ENCODE results near the gene PARVB. TPM values are rescaled to one million over a fixed set of nuclear protein-coding genes. Genes with fewer than 3 reads are reported as not detected.

The PARVB gene
- total RNA-seq, 2 donors from 2014 or later = 7.8 to 13.5 TPM

- ATAC-seq = no peak
- intact Hi-C loops (cut with DNase I, micrococcal nuclease) = no loop called here
- no peak for DNase-seq
These were observed 112.7 kb downstream of the PARVB start for GRCh38 chr22:44136786-44137185.

DNA sequence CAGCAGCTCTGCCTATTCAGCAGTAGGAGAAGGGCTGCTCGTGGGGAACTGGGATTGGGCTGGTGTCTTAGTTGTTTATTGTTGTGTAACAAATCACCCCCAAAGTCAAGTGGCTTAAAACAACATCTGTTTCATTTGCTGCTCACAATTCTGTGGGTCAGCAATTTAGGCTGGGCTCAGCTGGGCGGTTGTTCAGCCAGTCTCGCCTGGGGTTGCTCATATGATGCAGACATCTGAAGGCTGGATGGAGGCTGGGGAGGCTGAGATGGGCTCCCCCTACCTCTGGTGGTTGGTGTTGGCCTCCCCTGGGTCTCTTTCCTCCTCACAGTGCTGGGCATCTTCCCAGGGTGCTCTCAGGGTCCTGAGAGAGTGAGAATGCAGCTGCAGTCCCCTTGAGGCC is 113.3 kb downstream of the PARVB start:
- DNase-seq = peak in 1 of 2 donors; percentile 6
- no peak for ATAC-seq
- intact Hi-C loops (cut with DNase I, micrococcal nuclease) = no loop called here

GRCh38 chr22:44139773-44140172 is 115.7 kb downstream of the PARVB start:
- ATAC-seq (no peak), DNase-seq (no peak)
- intact Hi-C loops (cut with DNase I, micrococcal nuclease) = no loop called here

- no peak for ATAC-seq
- intact Hi-C loops (cut with DNase I, micrococcal nuclease) = no loop called here
- peak in 1 of 2 donors; percentile 57 for DNase-seq
These were observed 118.5 kb downstream of the PARVB start for GRCh38 chr22:44142421-44143104.

- ATAC-seq (no peak), DNase-seq (peak in 1 of 2 donors; percentile 55)
- intact Hi-C loops (cut with DNase I, micrococcal nuclease) = no loop called here
These were observed 119.0 kb downstream of the PARVB start for GRCh38 chr22:44143105-44143474.

DNA sequence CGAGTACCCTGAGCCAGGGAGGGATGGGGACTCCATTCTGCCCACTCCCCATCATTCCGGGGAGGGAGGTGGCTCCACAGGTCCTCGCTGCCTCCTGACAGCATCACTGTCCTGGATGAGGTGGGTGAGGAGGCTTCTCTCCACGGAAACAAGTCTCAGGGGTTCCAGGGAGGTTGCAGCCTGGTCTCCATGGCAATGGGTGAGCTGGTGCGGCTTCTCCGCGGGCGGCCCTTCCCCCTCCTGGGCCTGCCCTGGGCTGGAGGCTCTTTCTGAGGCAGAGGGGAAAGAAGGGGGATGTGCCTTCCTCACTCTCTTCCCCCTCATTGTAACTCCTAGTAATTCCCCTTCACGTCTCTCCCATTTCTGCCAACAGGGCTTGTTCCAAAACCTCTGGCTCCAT is 119.5 kb downstream of the PARVB start:
- intact Hi-C loops (cut with DNase I, micrococcal nuclease) = no loop called here
- DNase-seq (no peak), ATAC-seq (no peak)

DNA sequence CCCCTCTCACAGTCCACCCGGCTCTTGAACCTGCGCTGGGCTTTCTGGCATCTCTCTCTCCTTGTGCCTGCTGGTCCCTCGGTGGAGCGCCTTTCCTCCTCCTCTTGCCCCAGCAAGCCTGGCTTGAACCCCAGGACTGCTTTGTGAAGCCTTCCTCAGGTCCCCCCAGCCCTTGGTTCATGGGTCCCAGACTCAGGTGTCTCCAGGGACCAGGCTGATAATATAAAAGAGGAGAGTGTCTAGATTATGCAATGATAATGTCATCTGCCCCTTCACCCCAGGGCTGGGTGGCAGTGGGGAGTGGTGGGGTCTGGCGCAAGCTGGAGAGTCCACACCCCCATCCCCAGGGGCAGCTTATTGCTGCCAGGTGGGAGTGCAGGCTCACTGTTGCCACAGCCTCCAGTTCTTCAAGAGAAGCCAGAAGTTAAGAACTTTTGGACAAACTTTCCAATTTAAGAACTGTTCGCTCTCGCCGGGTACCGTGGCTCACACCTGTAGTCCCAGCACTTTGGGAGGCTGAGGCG is 120.0 kb downstream of the PARVB start:
- DNase-seq (no peak), ATAC-seq (no peak)
- intact Hi-C loops (cut with DNase I, micrococcal nuclease) = no loop called here

- DNase-seq (no peak), ATAC-seq (no peak)
- intact Hi-C loops (cut with DNase I, micrococcal nuclease) = no loop called here
These were observed 121.4 kb downstream of the PARVB start for GRCh38 chr22:44145544-44145943.

DNA sequence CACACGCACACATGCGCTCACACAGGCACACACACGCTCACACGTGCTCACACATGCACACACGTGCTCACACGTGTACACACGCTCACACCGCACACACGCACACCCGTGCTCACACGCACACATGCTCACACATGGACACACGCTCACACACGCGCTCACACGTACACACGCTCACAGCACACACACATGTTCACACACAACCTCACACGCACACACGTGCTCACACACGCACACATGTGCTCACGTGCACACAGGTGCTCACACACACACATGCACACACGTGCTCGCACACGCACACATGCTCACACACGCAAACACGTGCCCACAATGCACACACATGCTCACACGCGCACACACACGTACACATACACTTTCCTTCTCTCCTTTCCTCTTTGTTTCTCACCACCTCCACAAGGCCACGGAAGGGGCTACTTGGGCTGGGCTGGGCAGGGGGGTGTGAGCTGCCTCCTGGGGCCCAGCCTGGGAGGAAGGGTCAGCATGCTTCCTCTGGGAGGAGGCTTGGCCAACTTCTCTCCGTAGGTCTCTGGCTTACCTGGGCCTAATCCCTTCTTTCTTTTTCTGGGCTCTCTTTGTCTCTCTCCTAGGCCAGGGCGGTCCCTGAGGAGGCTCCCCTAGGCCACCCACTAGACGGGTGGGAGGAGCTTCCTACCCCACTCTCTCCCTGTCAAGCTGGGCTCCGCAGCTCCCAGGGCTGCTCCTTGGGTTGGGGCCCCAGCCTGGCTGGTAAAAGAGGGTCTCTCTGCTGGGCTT is 122.2 kb downstream of the PARVB start:
- DNase-seq = no peak
- intact Hi-C loops (cut with DNase I, micrococcal nuclease) = no loop called here
- ATAC-seq = no peak

GRCh38 chr22:44147008-44147645 is 123.0 kb downstream of the PARVB start:
- DNase-seq (no peak), ATAC-seq (no peak)
- intact Hi-C loops (cut with DNase I, micrococcal nuclease) = no loop called here

DNA sequence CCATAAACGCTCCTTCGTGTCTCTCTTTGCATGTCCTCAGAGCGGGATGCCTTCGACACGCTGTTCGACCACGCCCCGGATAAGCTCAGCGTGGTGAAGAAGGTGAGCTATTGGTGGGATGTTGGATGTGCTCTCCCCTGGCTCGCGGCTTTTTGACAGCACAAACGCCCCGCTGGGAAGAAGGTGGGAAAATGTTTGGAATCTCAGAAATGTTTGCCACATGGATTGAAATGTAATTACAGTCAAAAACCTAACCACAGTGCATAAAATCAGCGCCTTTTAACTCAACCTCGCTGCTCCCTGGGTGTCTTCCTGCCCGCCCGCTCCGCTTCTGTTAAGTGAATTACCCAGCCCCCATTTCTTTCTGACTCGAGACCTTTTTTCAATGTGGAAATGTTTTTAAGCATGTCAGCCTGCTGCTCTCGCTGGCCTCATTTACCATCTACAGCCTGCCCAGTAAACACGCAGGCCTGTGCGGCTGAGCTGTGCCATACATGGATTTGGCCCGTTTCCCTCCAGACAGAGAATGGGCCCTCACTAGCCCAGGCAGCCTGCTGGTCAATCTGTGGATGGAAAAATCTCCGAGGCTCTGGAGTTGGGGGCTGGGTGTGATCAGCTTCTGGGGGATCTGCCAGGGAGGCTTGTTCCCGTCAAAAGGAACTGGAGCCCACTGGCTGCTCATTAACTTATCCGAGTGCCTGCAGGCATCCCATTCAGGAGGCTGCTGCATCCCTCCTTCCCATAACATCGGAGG is 123.9 kb downstream of the PARVB start:
- ATAC-seq = no peak
- DNase-seq = peak in 1 of 2 donors; percentile 40
- intact Hi-C loops (cut with DNase I, micrococcal nuclease) = no loop called here

DNA sequence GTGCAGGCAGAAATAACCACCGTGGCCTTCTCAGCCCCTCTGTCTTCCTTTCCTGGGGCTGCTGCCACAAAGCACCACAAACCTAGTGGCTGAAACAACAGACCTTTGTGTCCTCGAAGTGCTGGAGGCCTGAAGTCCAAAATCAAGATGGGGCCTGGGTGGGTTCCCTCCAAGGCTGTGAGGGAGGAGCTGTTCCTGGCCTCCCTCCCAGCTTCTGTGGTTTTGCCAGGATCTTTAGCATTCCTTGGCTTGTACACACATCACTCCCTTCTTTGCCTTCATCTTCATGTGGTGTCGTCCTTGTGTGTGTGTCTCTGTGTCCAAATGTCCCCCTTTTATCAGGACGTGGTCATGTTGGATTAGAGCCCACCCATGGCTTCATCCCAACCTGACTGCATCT is 127.6 kb downstream of the PARVB start:
- intact Hi-C loops (cut with DNase I, micrococcal nuclease) = no loop called here
- ATAC-seq = no peak
- DNase-seq = no peak

- intact Hi-C loops (cut with DNase I, micrococcal nuclease) = no loop called here
- no peak for DNase-seq
These were observed 129.6 kb downstream of the PARVB start for GRCh38 chr22:44153710-44154109.

GRCh38 chr22:44154436-44154942 is 130.4 kb downstream of the PARVB start:
- ATAC-seq = no peak
- intact Hi-C loops (cut with DNase I, micrococcal nuclease) = no loop called here
- DNase-seq = no peak

More at GRCh38 chr22:44153710-44154109, 129.6 kb downstream of the PARVB start:
- no peak for ATAC-seq

GRCh38 chr22:44155115-44155514 is 131.0 kb downstream of the PARVB start:
- intact Hi-C loops (cut with DNase I, micrococcal nuclease) = no loop called here
- DNase-seq (no peak), ATAC-seq (no peak)

DNA sequence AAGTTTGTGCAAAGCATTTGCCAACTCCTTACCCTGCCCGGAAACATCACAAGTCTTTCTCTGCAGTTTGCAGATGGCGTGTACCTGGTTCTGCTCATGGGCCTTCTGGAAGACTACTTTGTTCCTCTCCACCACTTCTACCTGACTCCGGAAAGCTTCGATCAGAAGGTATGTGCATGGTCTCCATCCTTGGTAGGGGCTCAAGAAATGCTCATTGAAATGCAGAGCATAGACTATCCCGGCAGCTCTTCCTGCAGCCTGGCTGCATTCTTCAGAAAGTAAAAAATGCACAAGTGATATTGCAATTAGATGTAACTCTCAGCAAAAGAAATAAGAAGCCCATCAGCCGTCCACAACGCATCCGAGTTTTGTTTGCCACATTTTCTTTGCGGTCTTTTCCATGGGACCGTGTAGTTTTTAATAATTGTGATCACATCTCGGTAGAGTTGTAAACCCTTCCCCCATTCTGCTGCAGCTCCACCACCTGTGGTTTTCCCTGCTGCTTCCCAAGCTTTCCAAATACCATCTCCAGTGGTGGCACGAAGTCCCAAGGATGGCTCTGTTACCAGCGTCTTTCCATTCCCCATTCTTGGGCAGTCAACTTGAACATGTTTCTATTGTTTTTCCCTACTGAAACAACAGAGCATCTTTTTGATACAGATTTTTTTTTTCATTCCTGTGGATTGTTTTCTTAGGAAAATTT is 134.0 kb downstream of the PARVB start:
- ATAC-seq (no peak), DNase-seq (no peak)
- intact Hi-C loops (cut with DNase I, micrococcal nuclease) = no loop called here

DNA sequence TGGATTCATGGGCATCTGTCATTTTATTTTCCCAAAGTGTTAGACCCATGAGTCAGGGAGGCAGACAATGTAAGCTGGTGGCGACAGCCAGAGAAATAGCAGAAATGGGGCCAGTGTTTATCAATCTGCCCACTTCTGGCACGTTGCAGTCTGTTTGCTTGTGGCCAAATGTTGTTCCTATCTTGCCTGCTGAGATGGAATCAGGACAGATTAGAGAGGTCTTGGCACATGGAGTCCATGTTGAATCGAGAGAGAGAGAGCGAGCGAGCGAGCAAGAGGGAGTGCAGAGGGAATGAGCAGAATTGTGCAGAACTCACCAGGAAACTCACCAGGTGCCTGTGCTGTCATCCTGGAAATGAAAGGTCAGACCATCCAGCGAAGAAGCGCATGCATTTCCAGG is 134.7 kb downstream of the PARVB start:
- no peak for DNase-seq
- ATAC-seq = no peak
- intact Hi-C loops (cut with DNase I, micrococcal nuclease) = no loop called here

- intact Hi-C loops (cut with DNase I, micrococcal nuclease) = no loop called here
- DNase-seq (peak in 1 of 2 donors; percentile 56), ATAC-seq (no peak)
These were observed 135.1 kb downstream of the PARVB start for GRCh38 chr22:44159221-44159620.

All from left colon (tissue), 2 donors.